SK-N-SH treated with all-trans-retinoic acid at 6 μM for 48 hours (cell line): ENCODE measurements around the gene SH3TC1.

ENCODE experiments used
- ATAC-seq: fragments of 200-7000 bp; cut with Tn5 transposase; 3 replicates; pipeline ENCODE4 v1.9.1; 2020; ENCODE audit warnings: mild to moderate bottlenecking, moderate library complexity
- ARNTL ChIP-seq: fragments of 450-650 bp; formaldehyde crosslinking; IDR thresholded peaks from 2 replicates; pipeline ENCODE4 v1.5.0; 2020; ENCODE audit warnings: low read depth, mild to moderate bottlenecking, moderate library complexity, borderline replicate concordance
- BACH2 ChIP-seq: fragments of 250-450 bp; sonication (Bioruptor Pico); IDR thresholded peaks from 2 replicates; pipeline ENCODE4 v1.9.0; 2021; ENCODE audit warnings: mild to moderate bottlenecking, borderline replicate concordance
- CREB5 ChIP-seq: fragments of 250-450 bp; sonication (Bioruptor Pico); IDR thresholded peaks from 2 replicates; pipeline ENCODE4 v1.5.1; 2020; ENCODE audit warnings: low read depth, mild to moderate bottlenecking, moderate library complexity
- CSDC2 ChIP-seq: fragments of 250-450 bp; sonication (Bioruptor Pico); IDR thresholded peaks from 2 replicates; pipeline ENCODE4 v1.5.0; 2020; ENCODE audit warnings: mild to moderate bottlenecking, moderate library complexity
- CSRNP3 ChIP-seq: fragments of 250-450 bp; sonication (Bioruptor Pico); IDR thresholded peaks from 2 replicates; pipeline ENCODE4 v1.5.1; 2021; ENCODE audit warnings: mild to moderate bottlenecking, moderate library complexity
- ESRRG ChIP-seq: fragments of 250-450 bp; sonication (Bioruptor Pico); IDR thresholded peaks from 2 replicates; pipeline ENCODE4 v1.6.1; 2021; ENCODE audit warnings: mild to moderate bottlenecking
- GLIS3 ChIP-seq: fragments of 250-450 bp; sonication (Bioruptor Pico); IDR thresholded peaks from 2 replicates; pipeline ENCODE4 v1.5.0; 2020; ENCODE audit warnings: mild to moderate bottlenecking, moderate library complexity
- ISL1 ChIP-seq: fragments of 250-450 bp; sonication (Bioruptor Pico); IDR thresholded peaks from 2 replicates; pipeline ENCODE4 v2.1.2; 2022; ENCODE audit warnings: mild to moderate bottlenecking, moderate library complexity
- PATZ1 ChIP-seq: fragments of 250-450 bp; sonication (Bioruptor Pico); IDR thresholded peaks from 2 replicates; pipeline ENCODE4 v1.8.0; 2020; ENCODE audit warnings: mild to moderate bottlenecking, moderate library complexity, borderline replicate concordance
- POU6F1 ChIP-seq: fragments of 250-450 bp; sonication (Bioruptor Pico); IDR thresholded peaks from 2 replicates; pipeline ENCODE4 v1.8.0; 2021; ENCODE audit warnings: low read depth, mild to moderate bottlenecking, moderate library complexity, borderline replicate concordance
- PPARA ChIP-seq: fragments of 250-450 bp; sonication (Bioruptor Pico); IDR thresholded peaks from 2 replicates; pipeline ENCODE4 v1.5.0; 2020; ENCODE audit warnings: mild to moderate bottlenecking, borderline replicate concordance
- RARB ChIP-seq: fragments of 250-450 bp; sonication (Bioruptor Pico); IDR thresholded peaks from 2 replicates; pipeline ENCODE4 v1.8.0; 2021; ENCODE audit warnings: mild to moderate bottlenecking, moderate library complexity
- SNAI2 ChIP-seq: fragments of 250-450 bp; sonication (Bioruptor Pico); IDR thresholded peaks from 2 replicates; pipeline ENCODE4 v1.5.0; 2020; ENCODE audit warnings: mild to moderate bottlenecking, moderate library complexity
- TCF4 ChIP-seq: fragments of 250-450 bp; sonication (Bioruptor Pico); IDR thresholded peaks from 2 replicates; pipeline ENCODE4 v1.8.0; 2021; ENCODE audit warnings: mild to moderate bottlenecking, moderate library complexity, borderline replicate concordance
- TOX ChIP-seq: fragments of 250-450 bp; sonication (Bioruptor Pico); IDR thresholded peaks from 2 replicates; pipeline ENCODE4 v1.8.0; 2021; ENCODE audit warnings: mild to moderate bottlenecking, moderate library complexity, borderline replicate concordance
- ZC3H10 ChIP-seq: fragments of 250-450 bp; sonication (Bioruptor Pico); IDR thresholded peaks from 2 replicates; pipeline ENCODE4 v1.5.1; 2021; ENCODE audit warnings: mild to moderate bottlenecking, moderate library complexity
- ZFP3 ChIP-seq: fragments of 250-450 bp; sonication (Bioruptor Pico); IDR thresholded peaks from 2 replicates; pipeline ENCODE4 v1.5.0; 2020; ENCODE audit warnings: mild to moderate bottlenecking, moderate library complexity
- ZFP30 ChIP-seq: fragments of 450-650 bp; formaldehyde crosslinking; IDR thresholded peaks from 2 replicates; pipeline ENCODE4 v1.5.0; 2022; ENCODE audit warnings: mild to moderate bottlenecking, moderate library complexity
- ZNF565 ChIP-seq: fragments of 450-650 bp; formaldehyde crosslinking; conservative IDR thresholded peaks from 2 replicates; pipeline ENCODE4 v1.5.0; 2020; ENCODE audit warnings: low read depth, mild to moderate bottlenecking, moderate library complexity
- ZNF70 ChIP-seq: fragments of 450-650 bp; formaldehyde crosslinking; IDR thresholded peaks from 2 replicates; pipeline ENCODE4 v1.5.0; 2020; ENCODE audit warnings: mild to moderate bottlenecking, moderate library complexity
- ZNF8 ChIP-seq: fragments of 450-650 bp; formaldehyde crosslinking; IDR thresholded peaks from 2 replicates; pipeline ENCODE4 v1.5.0; 2020; ENCODE audit warnings: mild to moderate bottlenecking, moderate library complexity

The SH3TC1 gene

GRCh38 chr4:8167291-8167690 lies 31.8 kb upstream of the SH3TC1 start:
- ATAC-seq = no peak
- TF ChIP-seq BACH2 (no peak), CREB5 (CRISPR knock-in tag) (no peak), ZNF565 (no peak), TOX (CRISPR knock-in tag) (no peak), ESRRG (CRISPR knock-in tag) (no peak), SNAI2 (CRISPR knock-in tag) (no peak), ZC3H10 (CRISPR knock-in tag) (no peak), ARNTL (no peak), PPARA (CRISPR knock-in tag) (no peak)
- TF ChIP-seq, all 23 proteins: peak for 0

- TF ChIP-seq SNAI2 (CRISPR knock-in tag) = no peak
- TF ChIP-seq GLIS3 (CRISPR knock-in tag) = no peak
- no peak for TF ChIP-seq ZFP30 (CRISPR knock-in tag)
- ATAC-seq = no peak
These were observed 31.3 kb upstream of the SH3TC1 start for GRCh38 chr4:8167815-8168214.

- ATAC-seq = no peak
- TF ChIP-seq ZFP3 (CRISPR knock-in tag) = no peak
- TF ChIP-seq ISL1 (CRISPR knock-in tag) = no peak
These were observed 30.9 kb upstream of the SH3TC1 start for GRCh38 chr4:8168232-8168631.

GRCh38 chr4:8168832-8169598 lies 30.1 kb upstream of the SH3TC1 start:
- ATAC-seq = no peak
- TF ChIP-seq ZFP3 (CRISPR knock-in tag) (no peak), ZNF8 (CRISPR knock-in tag) (no peak), TOX (CRISPR knock-in tag) (no peak), POU6F1 (CRISPR knock-in tag) (no peak), ESRRG (CRISPR knock-in tag) (no peak), GLIS3 (CRISPR knock-in tag) (no peak), ARNTL (no peak), ISL1 (CRISPR knock-in tag) (no peak), BACH2 (no peak), ZNF565 (no peak), SNAI2 (CRISPR knock-in tag) (no peak), PATZ1 (CRISPR knock-in tag) (no peak), CREB5 (CRISPR knock-in tag) (no peak), CSRNP3 (CRISPR knock-in tag) (no peak), RARB (CRISPR knock-in tag) (no peak), ZC3H10 (CRISPR knock-in tag) (no peak), ZFP30 (CRISPR knock-in tag) (no peak), CSDC2 (CRISPR knock-in tag) (no peak), ZNF70 (CRISPR knock-in tag) (no peak), TCF4 (CRISPR knock-in tag) (no peak)
